Hepatocyte (in vitro differentiated cells): ENCODE results near the gene FAM50A. TPM values are rescaled to one million over a fixed set of nuclear protein-coding genes. Genes with fewer than 3 reads are reported as not detected.

Experiments
- DNase-seq: peaks from one replicate; pipeline ENCODE4 v3.0.0-alpha.2; 2016; ENCODE audit warnings: low spot score
- H2AFZ ChIP-seq: fragments of 200-600 bp; sonication (generic); 2 replicates; pipeline ENCODE4 v1.6.0; 2016; ENCODE audit warnings: antibody characterized with exemption, mild to moderate bottlenecking
- H3K27ac ChIP-seq: fragments of 200-600 bp; sonication (generic); 2 replicates; pipeline ENCODE4 v1.5.1; 2016; ENCODE audit warnings: mild to moderate bottlenecking
- H3K27me3 ChIP-seq: fragments of 200-600 bp; sonication (generic); 2 replicates; pipeline ENCODE4 v1.6.1; 2016
- H3K36me3 ChIP-seq: fragments of 200-600 bp; sonication (generic); replicated peaks from 2 replicates; pipeline ENCODE4 v1.5.1; 2016; ENCODE audit warnings: low read depth; ENCODE audit not compliant: insufficient read depth
- H3K4me1 ChIP-seq: fragments of 200-600 bp; sonication (generic); 2 replicates; pipeline ENCODE4 v1.5.1; 2016; ENCODE audit warnings: mild to moderate bottlenecking, moderate library complexity; ENCODE audit not compliant: insufficient read depth
- H3K4me2 ChIP-seq: fragments of 200-600 bp; sonication (generic); 2 replicates; pipeline ENCODE4 v1.6.0; 2016
- H3K4me3 ChIP-seq: fragments of 200-600 bp; sonication (generic); 2 replicates; pipeline ENCODE4 v1.5.1; 2016; ENCODE audit warnings: mild to moderate bottlenecking
- H3K79me2 ChIP-seq: fragments of 200-600 bp; sonication (generic); 2 replicates; pipeline ENCODE4 v1.6.0; 2017; ENCODE audit warnings: mild to moderate bottlenecking
- H3K9me2 ChIP-seq: fragments of 200-600 bp; sonication (generic); replicated peaks from 2 replicates; pipeline ENCODE4 v1.6.0; 2017; ENCODE audit warnings: mild to moderate bottlenecking; ENCODE audit not compliant: insufficient read depth
- H3K9me3 ChIP-seq: fragments of 200-600 bp; sonication (generic); 2 replicates; pipeline ENCODE4 v1.5.1; 2016; ENCODE audit warnings: low read depth, mild to moderate bottlenecking
- H4K20me1 ChIP-seq: fragments of 200-600 bp; sonication (generic); 2 replicates; pipeline ENCODE4 v1.6.0; 2016; ENCODE audit warnings: mild to moderate bottlenecking; ENCODE audit not compliant: insufficient read depth, poor library complexity, severe bottlenecking
- CTCF ChIP-seq: fragments of 200-600 bp; sonication (generic); IDR thresholded peaks from 2 replicates; pipeline ENCODE4 v1.5.1; 2016; ENCODE audit warnings: antibody characterized with exemption, mild to moderate bottlenecking; ENCODE audit not compliant: poor library complexity
- EZH2 ChIP-seq: fragments of 200-600 bp; sonication (generic); IDR thresholded peaks from 2 replicates; pipeline ENCODE4 v1.6.1; 2016; ENCODE audit warnings: antibody characterized with exemption, mild to moderate bottlenecking, borderline replicate concordance
- EZH2phosphoT487 ChIP-seq: fragments of 200-600 bp; sonication (generic); IDR thresholded peaks from one replicate; pipeline ENCODE4 v1.6.1; 2018; ENCODE audit warnings: antibody characterized with exemption, mild to moderate bottlenecking, low read depth, moderate library complexity; ENCODE audit not compliant: unreplicated experiment, severe bottlenecking
- WGBS: methylation state at CpG from one replicate; pipeline ENCODE4 v1.1.6; 2016; ENCODE audit warnings: low lambda C conversion rate; ENCODE audit errors: missing lambda C conversion rate; 5-methylcytosine and 5-hydroxymethylcytosine counted together
- polyA plus RNA-seq: library from polyadenylated mRNA; unstranded; fragments of >200 nt; fragmentation: Nextera tagmentation; extraction: Ambion mirVana; gene quantifications from 2 replicates; pipeline ENCODE4 v1.2.1, GENCODE V29; 2016
- total RNA-seq: library from RNA; depleted of rRNA; stranded (reverse); fragments of >200 nt; gene quantifications from 2 replicates; pipeline ENCODE4 v1.2.3, GENCODE V29; 2014

The FAM50A gene
- total and polyA plus RNA-seq, 2 experiments from 2014 or later, result 65.9 to 147 TPM

- Histone ChIP-seq H3K36me3 (no peaks in the 10 kb centered on the region), H3K79me2 (no peaks in the 10 kb centered on the region), H3K4me1 (no peaks in the 10 kb centered on the region), H3K27ac (no peak overlapping the region), H3K4me2 (no peak overlapping the region), H3K4me3 (no peak overlapping the region), H3K9me3 (no peaks in the 10 kb centered on the region), H2AFZ (no peak overlapping the region), H3K9me2 (no peaks in the 10 kb centered on the region), H3K27me3 (no peaks in the 10 kb centered on the region), H4K20me1 (no peaks in the 10 kb centered on the region)
- TF ChIP-seq CTCF (no peak), EZH2phosphoT487 (no peak), EZH2 (no peak)
- WGBS, result 97% methylated on average over 12 of the region's 21 CpGs
- DNase-seq, result no peak
These were observed 23.6 kb downstream of the FAM50A start for GRCh38 chrX:154467556-154467955.

GRCh38 chrX:154468217-154468616 lies 24.3 kb downstream of the FAM50A start:
- no peaks in the 10 kb centered on the region for H4K20me1 ChIP-seq
- no peak overlapping the region for H3K4me2 ChIP-seq
- H3K27ac ChIP-seq, result no peak overlapping the region
- H3K4me1 ChIP-seq, result no peaks in the 10 kb centered on the region
- no peaks in the 10 kb centered on the region for H3K9me3 ChIP-seq
- H3K4me3 ChIP-seq, result no peak overlapping the region
- H3K9me2 ChIP-seq, result no peaks in the 10 kb centered on the region
- WGBS, result 99% methylated on average over 20 of the region's 23 CpGs
- no peak for TF ChIP-seq CTCF
- no peak for TF ChIP-seq EZH2
- no peak for TF ChIP-seq EZH2phosphoT487
- no peaks in the 10 kb centered on the region for H3K27me3 ChIP-seq
- no peak for DNase-seq
- H3K36me3 ChIP-seq, result no peaks in the 10 kb centered on the region
- H3K79me2 ChIP-seq, result no peaks in the 10 kb centered on the region
- no peak overlapping the region for H2AFZ ChIP-seq

GRCh38 chrX:154469114-154469513 lies 25.2 kb downstream of the FAM50A start:
- H3K79me2 ChIP-seq, result no peaks in the 10 kb centered on the region
- no peak overlapping the region for H3K4me2 ChIP-seq
- H3K4me3 ChIP-seq, result no peak overlapping the region
- H3K27me3 ChIP-seq, result no peaks in the 10 kb centered on the region
- no peaks in the 10 kb centered on the region for H4K20me1 ChIP-seq
- H3K4me1 ChIP-seq, result no peaks in the 10 kb centered on the region
- no peaks in the 10 kb centered on the region for H3K9me2 ChIP-seq
- WGBS, result 86% methylated on average over 9 of the region's 9 CpGs
- H3K27ac ChIP-seq, result no peak overlapping the region
- no peak overlapping the region for H2AFZ ChIP-seq
- no peak for DNase-seq
- TF ChIP-seq CTCF (no peak), EZH2 (no peak), EZH2phosphoT487 (no peak)
- no peaks in the 10 kb centered on the region for H3K36me3 ChIP-seq
- H3K9me3 ChIP-seq, result no peaks in the 10 kb centered on the region

- no peak for DNase-seq
- TF ChIP-seq EZH2phosphoT487 (no peak), CTCF (no peak), EZH2 (no peak)
- Histone ChIP-seq H3K27me3 (no peaks in the 10 kb centered on the region), H3K4me1 (no peaks in the 10 kb centered on the region), H4K20me1 (no peaks in the 10 kb centered on the region), H3K27ac (no peak overlapping the region), H3K4me3 (no peak overlapping the region), H3K79me2 (no peaks in the 10 kb centered on the region), H3K9me2 (no peaks in the 10 kb centered on the region), H3K4me2 (no peak overlapping the region), H3K9me3 (no peaks in the 10 kb centered on the region), H3K36me3 (no peaks in the 10 kb centered on the region), H2AFZ (no peak overlapping the region)
- WGBS, result 93% methylated on average over 18 of the region's 18 CpGs
These were observed 25.9 kb downstream of the FAM50A start for GRCh38 chrX:154469880-154470279.
